Panc1 (cell line): ENCODE data around the gene TMEM253.

ENCODE experiments used
- POLR2AphosphoS5 ChIP-seq: IDR thresholded peaks from 2 replicates; pipeline ENCODE4 v1.6.1; 2012; ENCODE audit warnings: mild to moderate bottlenecking, low read depth, low read length, moderate library complexity
- TF ChIP-seq, protein P1 (sequence below): fragments of 450-650 bp; IDR thresholded peaks from 2 replicates; pipeline ENCODE4 v1.5.1; 2017; ENCODE audit warnings: mild to moderate bottlenecking
- TF ChIP-seq, protein P2 (sequence below), 2 experiments: IDR thresholded peaks; 2 replicates each; pipeline ENCODE4 v1.6.1; 2011 to 2012; ENCODE audit warnings: low read depth in 2 of 2, control low read depth in 1 of 2, low read length in 1 of 2, mild to moderate bottlenecking in 1 of 2, moderate library complexity in 1 of 2; ENCODE audit not compliant: insufficient read depth in 1 of 2

DNA sequence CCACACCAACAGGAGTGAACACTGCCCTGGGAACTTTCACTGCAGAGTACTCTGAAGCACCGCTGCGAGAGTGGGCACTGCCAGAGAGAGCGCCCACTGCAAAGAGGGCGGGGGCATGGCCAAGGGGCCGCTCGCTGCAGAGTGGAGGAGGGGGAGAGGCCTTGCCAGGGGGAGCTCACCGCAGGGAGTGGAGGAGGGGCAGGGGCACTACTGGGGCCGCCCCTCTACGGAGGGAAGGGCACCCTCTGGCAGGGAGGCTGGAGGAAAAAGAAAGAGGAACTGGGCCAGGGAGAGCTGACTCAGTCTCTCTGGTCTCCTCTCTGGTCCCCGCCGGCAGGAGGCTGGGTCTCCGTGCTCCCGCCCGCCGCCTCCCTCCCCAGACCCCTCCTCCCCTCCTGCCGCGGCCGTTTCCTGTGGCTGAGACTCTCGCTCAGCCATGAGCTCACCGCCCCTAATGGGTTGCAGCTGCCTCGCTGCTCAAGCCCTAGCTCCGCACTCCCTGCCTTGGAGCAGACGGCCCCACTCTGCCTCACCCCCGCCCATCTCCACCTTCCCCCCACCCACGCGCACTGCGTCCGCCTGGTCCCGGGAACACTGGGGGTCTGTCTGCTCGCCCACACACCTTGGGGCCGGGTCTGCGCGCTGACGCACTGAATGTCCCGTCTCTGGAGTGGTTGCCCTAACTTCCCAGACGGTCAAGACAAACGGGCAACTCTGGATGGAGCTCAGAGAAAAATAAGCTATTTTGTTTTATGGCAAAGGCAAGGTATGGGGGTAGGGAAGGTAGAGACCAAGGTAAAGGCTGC is 29.4 kb upstream of the TMEM253 start:
- TF ChIP-seq, protein P1, sequence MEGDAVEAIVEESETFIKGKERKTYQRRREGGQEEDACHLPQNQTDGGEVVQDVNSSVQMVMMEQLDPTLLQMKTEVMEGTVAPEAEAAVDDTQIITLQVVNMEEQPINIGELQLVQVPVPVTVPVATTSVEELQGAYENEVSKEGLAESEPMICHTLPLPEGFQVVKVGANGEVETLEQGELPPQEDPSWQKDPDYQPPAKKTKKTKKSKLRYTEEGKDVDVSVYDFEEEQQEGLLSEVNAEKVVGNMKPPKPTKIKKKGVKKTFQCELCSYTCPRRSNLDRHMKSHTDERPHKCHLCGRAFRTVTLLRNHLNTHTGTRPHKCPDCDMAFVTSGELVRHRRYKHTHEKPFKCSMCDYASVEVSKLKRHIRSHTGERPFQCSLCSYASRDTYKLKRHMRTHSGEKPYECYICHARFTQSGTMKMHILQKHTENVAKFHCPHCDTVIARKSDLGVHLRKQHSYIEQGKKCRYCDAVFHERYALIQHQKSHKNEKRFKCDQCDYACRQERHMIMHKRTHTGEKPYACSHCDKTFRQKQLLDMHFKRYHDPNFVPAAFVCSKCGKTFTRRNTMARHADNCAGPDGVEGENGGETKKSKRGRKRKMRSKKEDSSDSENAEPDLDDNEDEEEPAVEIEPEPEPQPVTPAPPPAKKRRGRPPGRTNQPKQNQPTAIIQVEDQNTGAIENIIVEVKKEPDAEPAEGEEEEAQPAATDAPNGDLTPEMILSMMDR: no peak
- TF ChIP-seq POLR2AphosphoS5: no peak
- TF ChIP-seq, protein P2, sequence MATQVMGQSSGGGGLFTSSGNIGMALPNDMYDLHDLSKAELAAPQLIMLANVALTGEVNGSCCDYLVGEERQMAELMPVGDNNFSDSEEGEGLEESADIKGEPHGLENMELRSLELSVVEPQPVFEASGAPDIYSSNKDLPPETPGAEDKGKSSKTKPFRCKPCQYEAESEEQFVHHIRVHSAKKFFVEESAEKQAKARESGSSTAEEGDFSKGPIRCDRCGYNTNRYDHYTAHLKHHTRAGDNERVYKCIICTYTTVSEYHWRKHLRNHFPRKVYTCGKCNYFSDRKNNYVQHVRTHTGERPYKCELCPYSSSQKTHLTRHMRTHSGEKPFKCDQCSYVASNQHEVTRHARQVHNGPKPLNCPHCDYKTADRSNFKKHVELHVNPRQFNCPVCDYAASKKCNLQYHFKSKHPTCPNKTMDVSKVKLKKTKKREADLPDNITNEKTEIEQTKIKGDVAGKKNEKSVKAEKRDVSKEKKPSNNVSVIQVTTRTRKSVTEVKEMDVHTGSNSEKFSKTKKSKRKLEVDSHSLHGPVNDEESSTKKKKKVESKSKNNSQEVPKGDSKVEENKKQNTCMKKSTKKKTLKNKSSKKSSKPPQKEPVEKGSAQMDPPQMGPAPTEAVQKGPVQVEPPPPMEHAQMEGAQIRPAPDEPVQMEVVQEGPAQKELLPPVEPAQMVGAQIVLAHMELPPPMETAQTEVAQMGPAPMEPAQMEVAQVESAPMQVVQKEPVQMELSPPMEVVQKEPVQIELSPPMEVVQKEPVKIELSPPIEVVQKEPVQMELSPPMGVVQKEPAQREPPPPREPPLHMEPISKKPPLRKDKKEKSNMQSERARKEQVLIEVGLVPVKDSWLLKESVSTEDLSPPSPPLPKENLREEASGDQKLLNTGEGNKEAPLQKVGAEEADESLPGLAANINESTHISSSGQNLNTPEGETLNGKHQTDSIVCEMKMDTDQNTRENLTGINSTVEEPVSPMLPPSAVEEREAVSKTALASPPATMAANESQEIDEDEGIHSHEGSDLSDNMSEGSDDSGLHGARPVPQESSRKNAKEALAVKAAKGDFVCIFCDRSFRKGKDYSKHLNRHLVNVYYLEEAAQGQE (IDR thresholded peaks at IDR 0.05; ENCODE audit: insufficient read depth in 1 of 2, low read depth in 2 of 2, low read length in 1 of 2): no peak
